Smooth muscle cell (in vitro differentiated cells): ENCODE measurements around the gene PBX1. TPM values are rescaled to one million over a fixed set of nuclear protein-coding genes. Genes with fewer than 3 reads are reported as not detected.
A peak's percentile ranks its signal among the peaks of the same experiment; 100 is the strongest.

ENCODE experiments used
- DNase-seq: peaks from one replicate; lab custom pipeline; 2025; ENCODE audit not compliant: unreplicated experiment; lab: John Stamatoyannopoulos, UW
- H2AFZ ChIP-seq: fragments of 200-600 bp; sonication (generic); 2 replicates; pipeline ENCODE4 v1.6.0; 2016; ENCODE audit warnings: antibody characterized with exemption, low read depth, mild to moderate bottlenecking
- H3F3A ChIP-seq: fragments of 200-600 bp; sonication (generic); 2 replicates; pipeline ENCODE4 v1.6.0; 2017; ENCODE audit warnings: antibody characterized with exemption, low read depth
- H3K27ac ChIP-seq: fragments of 200-600 bp; sonication (generic); 2 replicates; pipeline ENCODE4 v1.5.1; 2016; ENCODE audit warnings: low read depth, mild to moderate bottlenecking
- H3K27me3 ChIP-seq: fragments of 200-600 bp; sonication (generic); 2 replicates; pipeline ENCODE4 v1.6.1; 2016; ENCODE audit warnings: low read depth, mild to moderate bottlenecking
- H3K36me3 ChIP-seq: fragments of 200-600 bp; sonication (generic); 2 replicates; pipeline ENCODE4 v1.5.1; 2016; ENCODE audit warnings: low read depth
- H3K4me1 ChIP-seq: fragments of 200-600 bp; sonication (generic); 2 replicates; pipeline ENCODE4 v1.5.1; 2016; ENCODE audit warnings: low read depth
- H3K4me2 ChIP-seq: fragments of 200-600 bp; sonication (generic); 2 replicates; pipeline ENCODE4 v1.6.0; 2016; ENCODE audit warnings: mild to moderate bottlenecking
- H3K4me3 ChIP-seq: fragments of 200-600 bp; sonication (generic); 2 replicates; pipeline ENCODE4 v1.5.1; 2016; ENCODE audit warnings: mild to moderate bottlenecking
- H3K79me2 ChIP-seq: fragments of 200-600 bp; sonication (generic); 2 replicates; pipeline ENCODE4 v1.6.0; 2016; ENCODE audit warnings: low read depth, mild to moderate bottlenecking
- H3K9ac ChIP-seq: fragments of 200-600 bp; sonication (generic); 2 replicates; pipeline ENCODE4 v1.6.0; 2016; ENCODE audit warnings: low read depth
- H3K9me3 ChIP-seq: fragments of 200-600 bp; sonication (generic); replicated peaks from 2 replicates; pipeline ENCODE4 v1.5.1; 2016; ENCODE audit warnings: low read depth
- H4K20me1 ChIP-seq: fragments of 200-600 bp; sonication (generic); 2 replicates; pipeline ENCODE4 v1.6.0; 2016; ENCODE audit warnings: low read depth
- CTCF ChIP-seq: fragments of 200-600 bp; sonication (generic); IDR thresholded peaks from 2 replicates; pipeline ENCODE4 v1.5.1; 2017; ENCODE audit warnings: borderline replicate concordance, mild to moderate bottlenecking, antibody characterized with exemption; ENCODE audit not compliant: insufficient read depth, poor library complexity, severe bottlenecking
- WGBS: methylation state at CpG from one replicate; pipeline ENCODE4 v1.1.7; 2016; ENCODE audit warnings: low lambda C conversion rate; 5-methylcytosine and 5-hydroxymethylcytosine counted together
- polyA plus RNA-seq: library from polyadenylated mRNA; unstranded; fragments of >200 nt; fragmentation: Nextera tagmentation; extraction: Ambion mirVana; gene quantifications from 2 replicates; pipeline ENCODE4 v1.2.1, GENCODE V29; 2016
- total RNA-seq: library from RNA; depleted of rRNA; stranded (reverse); fragments of >200 nt; gene quantifications from 2 replicates; pipeline ENCODE4 v1.2.3, GENCODE V29; 2014

The PBX1 gene
- 53.4 and 70.8 TPM in 2 replicates for total RNA-seq
- 8.1 and 16.1 TPM in 2 replicates for polyA plus RNA-seq

GRCh38 chr1:164558461-164559341 lies at the start of gene PBX1:
Gene PBX1 (plus strand): TSS chr1:164559184.
- 2% methylated on average over 19 of the region's 28 CpGs for WGBS
- Histone ChIP-seq H3F3A (peaks cover 15% of the 10 kb centered on the region), H3K9ac (peak within 1 kb of the TSS; percentile 78), H3K27me3 (no peaks in the 10 kb centered on the region), H3K4me1 (peaks cover 19% of the 10 kb centered on the region), H3K36me3 (no peaks in the 10 kb centered on the region), H4K20me1 (no peaks in the 10 kb centered on the region), H3K27ac (peak within 1 kb of the TSS; percentile 66), H3K4me3 (peak within 1 kb of the TSS; percentile 71), H3K79me2 (peaks cover 37% of the 10 kb centered on the region), H3K9me3 (no peaks in the 10 kb centered on the region), H3K4me2 (peak within 1 kb of the TSS; percentile 94), H2AFZ (peak within 1 kb of the TSS; percentile 87)
- peak; percentile 90 for DNase-seq
- TF ChIP-seq CTCF, result no peak

- Histone ChIP-seq H3K4me3 (no peak overlapping the region), H3K27ac (no peak overlapping the region), H3K9me3 (no peaks in the 10 kb centered on the region), H3K4me2 (no peak overlapping the region), H3F3A (no peaks in the 10 kb centered on the region), H3K27me3 (no peaks in the 10 kb centered on the region), H3K9ac (no peak overlapping the region), H3K79me2 (no peaks in the 10 kb centered on the region), H2AFZ (no peak overlapping the region), H3K4me1 (peaks cover 7% of the 10 kb centered on the region), H3K36me3 (no peaks in the 10 kb centered on the region), H4K20me1 (no peaks in the 10 kb centered on the region)
- TF ChIP-seq CTCF, result no peak
- no peak for DNase-seq
- 92% methylated on average over 1 of the region's 1 CpG for WGBS
These were observed 48.5 kb upstream of the PBX1 start for GRCh38 chr1:164510435-164510834.

GRCh38 chr1:164511001-164511705 lies 47.8 kb upstream of the PBX1 start:
- Histone ChIP-seq H3F3A (no peaks in the 10 kb centered on the region), H3K36me3 (no peaks in the 10 kb centered on the region), H3K79me2 (no peaks in the 10 kb centered on the region), H4K20me1 (no peaks in the 10 kb centered on the region), H3K27me3 (no peaks in the 10 kb centered on the region), H3K4me2 (no peak overlapping the region), H3K9me3 (no peaks in the 10 kb centered on the region), H3K4me1 (peaks cover 15% of the 10 kb centered on the region), H3K27ac (no peak overlapping the region), H3K4me3 (no peak overlapping the region), H3K9ac (no peak overlapping the region), H2AFZ (no peak overlapping the region)
- DNase-seq, result no peak
- WGBS, result 56% methylated on average over 5 of the region's 5 CpGs
- no peak for TF ChIP-seq CTCF
